Thyroid gland (tissue), 4 donors: ENCODE measurements around the gene ADAD2.

ENCODE experiments used
- CTCF ChIP-seq, 6 experiments: fragments of 200-600 bp in 3 of 6; fragments of 450-650 bp in 3 of 6; sonication (generic) in 3 of 6; IDR thresholded peaks; one replicate each; pipeline ENCODE4 v1.5.1; 2016 to 2019; ENCODE audit warnings: antibody characterized with exemption in 6 of 6, mild to moderate bottlenecking in 2 of 6, inconsistent platforms in 1 of 6, moderate library complexity in 1 of 6
- POLR2A ChIP-seq, 2 donors: fragments of 450-650 bp; IDR thresholded peaks; one replicate each; pipeline ENCODE4 v1.6.1; 2017; ENCODE audit warnings: antibody characterized with exemption in 2 of 2, mild to moderate bottlenecking in 2 of 2, moderate library complexity in 1 of 2

GRCh38 chr16:84159800-84160199 lies 31.2 kb upstream of the ADAD2 start:
- TF ChIP-seq CTCF (IDR thresholded peaks at IDR 0.05) (no peak), POLR2A (IDR thresholded peaks at IDR 0.05) (no peak)
